Measurements from ENCODE around the gene PLCB4. TPM values are rescaled to one million over a fixed set of nuclear protein-coding genes. Genes with fewer than 3 reads are reported as not detected.

Gene PLCB4
- total and polyA plus RNA-seq, 2 donors (not counting 1 experiment from before 2014, with no cell fraction given) = 7.3 to 13.7 TPM

GRCh38 chr20:9202420-9203080, 133.7 kb downstream of the PLCB4 start:
- Histone ChIP-seq H3K9ac (ENCODE audit: insufficient read depth, low read length) (no peak overlapping the region), H3K9me3 (ENCODE audit: control insufficient read depth, insufficient read depth, low read depth, low read length) (no peaks in the 10 kb centered on the region), H3K27ac (ENCODE audit: insufficient read depth, low read length) (no peak overlapping the region), H3K27me3 (ENCODE audit: control insufficient read depth, insufficient read depth, low read length) (no peaks in the 10 kb centered on the region), H3K4me2 (ENCODE audit: extremely low read depth, insufficient read depth, low read length) (no peak overlapping the region), H3K4me3 (replicated peaks in 1 of 4; ENCODE audit: control extremely low read depth in 1 of 4, insufficient read depth in 1 of 4, low read depth in 3 of 4, low read length in 4 of 4) (no peak overlapping the region), H2AFZ (ENCODE audit: low read length) (no peak overlapping the region), H3K36me3 (ENCODE audit: control insufficient read depth, insufficient read depth, low read length) (no peaks in the 10 kb centered on the region), H3K4me1 (ENCODE audit: control insufficient read depth, extremely low read depth, insufficient read depth, low read length) (peaks cover 3% of the 10 kb centered on the region), H4K20me1 (ENCODE audit: control insufficient read depth, extremely low read depth, insufficient read depth, low read length) (no peaks in the 10 kb centered on the region), H3K79me2 (ENCODE audit: control insufficient read depth, insufficient read depth, low read length) (no peaks in the 10 kb centered on the region)
- peak in 1 of 2 donors; percentile 48 for DNase-seq (ENCODE audit: low read depth in 2 of 2)
- TF ChIP-seq EZH2 (IDR thresholded peaks at IDR 0.05; ENCODE audit: low read length, missing control alignments) = no peak
- no peak for TF ChIP-seq CTCF (conservative IDR thresholded peaks at IDR 0.05 in 1 of 2, IDR thresholded peaks at IDR 0.05 in 1 of 2; ENCODE audit: low read depth in 1 of 2, low read length in 2 of 2)

GRCh38 chr20:9203081-9203447, 134.2 kb downstream of the PLCB4 start:
- no peak overlapping the region for H3K4me3 ChIP-seq (replicated peaks in 1 of 4; ENCODE audit: control extremely low read depth in 1 of 4, insufficient read depth in 1 of 4, low read depth in 3 of 4, low read length in 4 of 4)
- no peak overlapping the region for H2AFZ ChIP-seq (ENCODE audit: low read length)
- H4K20me1 ChIP-seq (ENCODE audit: control insufficient read depth, extremely low read depth, insufficient read depth, low read length) = no peaks in the 10 kb centered on the region
- no peaks in the 10 kb centered on the region for H3K36me3 ChIP-seq (ENCODE audit: control insufficient read depth, insufficient read depth, low read length)
- no peak overlapping the region for H3K27ac ChIP-seq (ENCODE audit: insufficient read depth, low read length)
- H3K4me1 ChIP-seq (ENCODE audit: control insufficient read depth, extremely low read depth, insufficient read depth, low read length) = peaks cover 3% of the 10 kb centered on the region
- no peaks in the 10 kb centered on the region for H3K27me3 ChIP-seq (ENCODE audit: control insufficient read depth, insufficient read depth, low read length)
- TF ChIP-seq CTCF (conservative IDR thresholded peaks at IDR 0.05 in 1 of 2, IDR thresholded peaks at IDR 0.05 in 1 of 2; ENCODE audit: low read depth in 1 of 2, low read length in 2 of 2) (no peak), EZH2 (IDR thresholded peaks at IDR 0.05; ENCODE audit: low read length, missing control alignments) (no peak)
- H3K79me2 ChIP-seq (ENCODE audit: control insufficient read depth, insufficient read depth, low read length) = no peaks in the 10 kb centered on the region
- peak; percentile 2 to 32 for DNase-seq (ENCODE audit: low read depth in 2 of 2)
- no peaks in the 10 kb centered on the region for H3K9me3 ChIP-seq (ENCODE audit: control insufficient read depth, insufficient read depth, low read depth, low read length)
- H3K9ac ChIP-seq (ENCODE audit: insufficient read depth, low read length) = no peak overlapping the region
- no peak overlapping the region for H3K4me2 ChIP-seq (ENCODE audit: extremely low read depth, insufficient read depth, low read length)

- DNase-seq (ENCODE audit: low read depth in 2 of 2) = peak in 1 of 2 donors; percentile 12
- Histone ChIP-seq H3K4me3 (replicated peaks in 1 of 4; ENCODE audit: control extremely low read depth in 1 of 4, insufficient read depth in 1 of 4, low read depth in 3 of 4, low read length in 4 of 4) (no peak overlapping the region), H3K9ac (ENCODE audit: insufficient read depth, low read length) (no peak overlapping the region), H3K4me2 (ENCODE audit: extremely low read depth, insufficient read depth, low read length) (no peak overlapping the region), H3K79me2 (ENCODE audit: control insufficient read depth, insufficient read depth, low read length) (no peaks in the 10 kb centered on the region), H3K4me1 (ENCODE audit: control insufficient read depth, extremely low read depth, insufficient read depth, low read length) (peaks cover 3% of the 10 kb centered on the region), H3K27ac (ENCODE audit: insufficient read depth, low read length) (no peak overlapping the region), H3K36me3 (ENCODE audit: control insufficient read depth, insufficient read depth, low read length) (no peaks in the 10 kb centered on the region), H3K9me3 (ENCODE audit: control insufficient read depth, insufficient read depth, low read depth, low read length) (no peaks in the 10 kb centered on the region), H3K27me3 (ENCODE audit: control insufficient read depth, insufficient read depth, low read length) (no peaks in the 10 kb centered on the region), H2AFZ (ENCODE audit: low read length) (no peak overlapping the region), H4K20me1 (ENCODE audit: control insufficient read depth, extremely low read depth, insufficient read depth, low read length) (no peaks in the 10 kb centered on the region)
- TF ChIP-seq EZH2 (IDR thresholded peaks at IDR 0.05; ENCODE audit: low read length, missing control alignments) = no peak
- no peak for TF ChIP-seq CTCF (conservative IDR thresholded peaks at IDR 0.05 in 1 of 2, IDR thresholded peaks at IDR 0.05 in 1 of 2; ENCODE audit: low read depth in 1 of 2, low read length in 2 of 2)
These were observed 136.1 kb downstream of the PLCB4 start for GRCh38 chr20:9204979-9205378.

Data from fibroblast of lung (primary cell).